Keratinocyte (primary cell): ENCODE data around the gene IFNA4.
"Not testable (repeated sequence)": the region's sequence is repeated elsewhere in the genome, so short reads cannot be mapped to it uniquely, and the experiment has no call there.

Source experiments
- CTCF ChIP-seq, 3 experiments: IDR thresholded peaks in 1 of 3; conservative IDR thresholded peaks in 1 of 3; optimal IDR thresholded peaks in 1 of 3; 2 replicates in 2 of 3; 3 replicates in 1 of 3; pipeline versions ENCODE3 to v1.5.1; 2011; ENCODE audit warnings: low read length in 3 of 3, mild to moderate bottlenecking in 3 of 3, moderate library complexity in 2 of 3, control low read depth in 1 of 3, inconsistent platforms in 1 of 3; ENCODE audit not compliant: insufficient read depth in 2 of 3; ENCODE audit errors: extremely low read depth in 1 of 3
- EZH2 ChIP-seq: IDR thresholded peaks from one replicate; pipeline ENCODE4 v1.6.1; 2012; ENCODE audit warnings: inconsistent platforms, mild to moderate bottlenecking, low read length, moderate library complexity

GRCh38 chr9:21166560-21166959 lies 20.8 kb downstream of the IFNA4 start, which contains the start of gene IFNA21:
- not testable (repeated sequence) for TF ChIP-seq CTCF (optimal IDR thresholded peaks at IDR 0.05 in 1 of 3, IDR thresholded peaks at IDR 0.05 in 1 of 3, conservative IDR thresholded peaks at IDR 0.05 in 1 of 3; ENCODE audit: extremely low read depth in 1 of 3, insufficient read depth in 2 of 3, low read length in 3 of 3); EZH2
